IPS DF 4.7 (cell line): ENCODE data around the gene SEC61B.
"Not testable (repeated sequence)": the region's sequence is repeated elsewhere in the genome, so short reads cannot be mapped to it uniquely, and the experiment has no call there.

Experiments used
- DNase-seq: peaks from one replicate; pipeline ENCODE4 v3.0.0-alpha.2; 2013; ENCODE audit warnings: low spot score; ENCODE audit errors: extremely low read depth

SEC61B gene

DNA sequence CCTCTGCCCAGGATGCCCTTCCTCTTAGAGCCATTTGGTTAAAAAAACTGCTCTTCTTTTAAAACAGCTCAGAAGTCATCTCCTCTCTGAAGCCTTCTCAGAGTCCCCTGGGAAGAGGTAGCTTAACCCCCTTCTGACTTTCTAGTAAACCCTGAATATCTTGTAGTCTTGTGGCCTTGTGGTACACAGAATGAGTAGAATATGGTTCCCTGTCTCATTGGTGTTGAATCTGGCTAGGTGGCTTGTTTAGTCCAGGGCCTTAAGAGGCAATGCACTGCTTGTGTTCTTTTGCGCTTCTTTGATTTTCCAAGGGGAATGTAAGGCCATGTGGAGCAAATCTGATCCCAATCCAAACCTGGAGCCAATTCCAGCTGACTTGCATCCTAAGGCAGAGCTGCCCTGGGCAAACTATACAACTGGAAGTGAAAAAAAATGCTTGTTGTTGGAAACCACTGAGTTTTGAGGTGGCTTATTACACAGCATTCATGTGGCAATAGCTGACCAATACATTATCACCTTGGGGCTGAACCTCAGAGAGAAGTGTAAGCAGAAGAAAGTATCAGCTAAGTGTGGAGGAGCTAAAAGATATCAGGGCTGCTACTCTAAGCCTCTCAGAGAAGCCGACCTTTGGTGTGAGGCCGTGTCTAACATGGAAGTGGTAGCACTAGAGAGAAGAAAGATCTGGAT, 31.3 kb upstream of the SEC61B start:
- no peak for DNase-seq

DNA sequence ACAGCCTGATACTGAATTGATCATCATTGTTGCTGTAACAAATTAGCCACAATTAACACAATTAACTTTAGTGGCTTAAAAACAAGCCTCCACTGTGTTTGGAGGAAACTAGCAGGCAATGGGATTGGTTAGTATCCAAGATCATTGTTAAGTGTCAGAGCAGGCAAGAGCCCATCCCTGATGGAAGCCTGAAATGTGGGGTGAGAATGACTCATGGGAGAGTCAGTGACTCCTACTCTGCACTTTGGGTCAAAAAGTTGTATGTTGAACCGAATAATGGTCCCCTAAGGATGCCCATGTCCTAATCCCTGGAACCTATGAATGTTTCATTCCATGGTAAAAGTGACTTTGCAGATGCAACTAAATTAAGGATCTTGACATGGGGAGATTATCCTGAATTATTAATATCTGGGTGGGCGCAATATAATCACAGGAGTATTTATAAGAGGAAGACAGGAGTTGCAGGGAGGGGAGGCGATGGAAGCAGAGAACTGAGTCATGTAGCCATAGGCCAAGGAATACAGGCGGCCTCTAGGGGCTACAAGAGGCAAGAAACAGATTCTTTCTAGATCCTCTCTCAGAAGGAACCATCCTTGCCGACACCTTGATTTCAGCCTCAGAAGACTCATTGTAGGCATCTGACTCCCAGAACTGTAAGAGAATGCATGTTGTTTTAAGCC, 29.2 kb upstream of the SEC61B start:
- no peak for DNase-seq

DNA sequence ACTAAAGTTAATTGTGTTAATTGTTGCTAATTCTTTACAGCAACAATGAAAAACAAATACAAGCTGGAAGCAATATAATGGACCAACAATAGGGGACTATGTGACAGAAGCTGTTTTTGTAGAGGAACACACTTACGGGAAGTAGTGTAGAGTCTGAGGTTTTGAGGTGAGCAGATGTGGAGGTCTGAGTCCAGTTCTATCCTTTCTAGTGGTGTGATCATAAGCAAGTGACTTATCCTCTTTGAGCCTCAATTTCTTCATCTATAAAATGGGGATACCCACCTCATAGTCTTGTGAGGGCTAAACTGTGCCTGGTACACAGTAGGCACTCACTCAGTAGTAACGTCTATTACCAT, 28.6 kb upstream of the SEC61B start:
- no peak for DNase-seq

DNA sequence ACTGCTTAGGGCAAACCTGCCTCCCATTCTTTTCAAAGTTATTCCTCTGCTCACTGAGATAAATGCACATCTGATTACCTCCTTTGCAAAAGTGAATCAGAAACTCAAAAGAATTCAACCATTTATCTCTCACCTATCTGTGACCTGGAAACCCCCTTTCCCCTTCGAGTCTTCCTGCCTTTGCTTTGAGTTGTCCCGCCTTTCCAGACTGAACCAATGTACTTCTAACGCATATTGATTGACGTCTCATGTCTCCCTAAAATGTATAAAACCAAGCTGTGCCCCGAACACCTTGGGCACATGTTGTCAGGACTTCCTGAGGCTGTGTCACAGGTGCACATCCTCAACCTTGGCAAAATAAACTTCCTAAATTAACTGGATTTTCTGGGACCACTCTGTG, 25.6 kb upstream of the SEC61B start:
- DNase-seq, result not testable (repeated sequence)

DNA sequence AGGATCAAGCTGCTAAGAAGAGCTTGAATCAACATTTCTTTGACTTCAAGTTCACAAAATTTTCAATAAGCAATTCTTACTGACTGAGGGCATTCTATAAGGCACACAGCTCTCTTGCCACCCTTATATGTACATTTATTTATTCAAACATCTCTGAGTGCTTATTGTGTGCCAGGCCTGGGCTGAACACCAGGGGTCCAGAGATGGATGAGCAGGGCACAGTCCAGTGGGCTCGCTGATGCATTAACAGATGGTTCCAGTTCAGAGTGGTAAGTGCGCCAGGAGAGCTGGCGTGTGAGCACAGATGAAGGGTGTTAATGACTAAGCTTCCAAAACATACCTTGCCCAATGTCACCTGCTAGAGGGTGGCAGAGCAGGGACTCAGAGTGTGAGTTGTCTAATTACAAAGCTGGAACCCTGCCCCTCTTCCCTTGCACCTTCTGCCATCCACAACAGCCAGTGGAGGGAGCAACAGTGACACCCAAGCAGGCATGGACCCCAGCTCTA, 24.9 kb upstream of the SEC61B start:
- DNase-seq, result no peak

DNA sequence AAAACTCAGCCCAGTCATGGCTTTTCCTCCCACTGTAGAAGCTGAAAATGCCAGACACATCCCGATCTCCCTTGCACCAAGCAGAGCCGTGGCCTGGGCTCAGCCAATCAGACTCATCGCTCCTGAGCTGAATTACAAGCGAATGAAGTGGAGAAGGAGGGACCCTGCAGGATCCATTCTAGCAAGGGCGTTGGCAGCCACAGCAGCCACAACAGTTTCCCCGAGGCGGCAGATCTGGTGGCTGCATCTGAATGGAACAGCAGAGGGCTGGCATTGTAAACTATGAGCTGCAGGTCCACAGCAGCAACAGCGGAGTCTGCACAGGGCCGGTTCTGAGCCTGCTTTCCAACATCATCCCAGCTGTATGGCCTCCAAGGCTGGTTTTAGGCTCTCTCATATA, 24.1 kb upstream of the SEC61B start:
- no peak for DNase-seq

DNA sequence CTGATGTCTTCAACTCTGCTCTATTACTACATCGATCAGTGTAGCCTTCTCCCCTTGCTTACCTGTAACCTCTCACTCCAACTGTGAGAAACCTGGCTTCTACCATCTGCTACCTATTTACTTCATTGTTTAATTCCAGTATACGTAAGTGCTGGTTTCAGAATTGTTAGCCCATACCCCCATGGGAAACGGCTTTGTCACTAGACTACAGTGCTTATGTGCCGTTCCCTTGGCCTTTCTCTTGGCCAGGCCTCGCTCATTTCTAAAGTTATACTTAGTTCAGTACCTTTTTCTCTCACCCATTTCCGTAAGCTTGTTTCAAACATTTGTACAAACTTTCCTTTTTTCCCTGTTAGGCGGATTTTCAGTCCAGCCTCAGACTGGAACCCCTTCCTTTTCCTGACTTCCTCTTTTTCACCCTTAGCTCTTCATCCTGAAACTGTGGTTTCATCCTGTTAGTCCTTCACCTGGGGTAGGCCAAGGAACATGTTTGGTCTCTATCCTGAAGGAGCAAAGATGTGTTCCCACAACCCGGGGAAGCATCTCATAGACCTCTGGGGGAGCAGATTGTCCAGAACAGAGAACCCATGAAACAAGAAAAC, 22.0 kb upstream of the SEC61B start:
- no peak for DNase-seq

DNA sequence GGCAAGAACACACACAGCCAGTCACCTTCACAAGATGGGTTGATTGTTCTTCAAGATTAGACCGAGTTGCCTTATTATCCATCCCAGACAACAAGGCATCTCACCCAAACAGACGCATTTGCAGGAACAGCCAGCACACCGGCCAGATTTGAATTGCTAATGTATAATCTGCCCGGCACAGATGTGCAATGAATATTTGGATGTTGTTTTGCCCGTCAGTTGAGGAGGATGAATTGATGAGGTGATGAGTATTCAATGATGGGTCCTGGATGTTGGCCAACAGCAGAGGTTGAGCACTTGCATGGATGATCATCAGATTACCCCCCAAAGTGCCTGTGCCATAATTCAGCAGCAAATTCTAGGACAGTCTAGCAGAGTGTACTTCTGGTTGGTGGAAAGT, 20.5 kb upstream of the SEC61B start:
- DNase-seq, result no peak

DNA sequence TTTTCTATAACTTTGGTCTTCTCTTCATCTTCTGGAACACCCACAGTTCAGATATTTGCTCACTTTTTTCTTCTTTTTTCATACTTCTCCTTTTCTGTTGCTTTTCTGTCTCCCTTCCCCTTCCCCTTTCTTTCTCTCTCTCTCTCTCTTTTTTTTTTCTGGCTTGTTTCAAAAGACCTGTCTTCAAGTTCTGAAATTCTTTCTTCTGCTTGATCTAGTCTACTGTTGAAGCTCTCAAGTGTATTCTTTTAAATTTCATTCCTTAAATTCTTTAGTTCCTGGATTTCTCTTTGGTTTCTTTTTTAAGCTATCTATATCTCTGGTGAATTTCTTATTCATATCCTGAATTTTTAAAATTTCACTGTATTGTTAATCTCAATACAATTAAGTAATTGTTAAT, 11.5 kb upstream of the SEC61B start:
- DNase-seq, result no peak

DNA sequence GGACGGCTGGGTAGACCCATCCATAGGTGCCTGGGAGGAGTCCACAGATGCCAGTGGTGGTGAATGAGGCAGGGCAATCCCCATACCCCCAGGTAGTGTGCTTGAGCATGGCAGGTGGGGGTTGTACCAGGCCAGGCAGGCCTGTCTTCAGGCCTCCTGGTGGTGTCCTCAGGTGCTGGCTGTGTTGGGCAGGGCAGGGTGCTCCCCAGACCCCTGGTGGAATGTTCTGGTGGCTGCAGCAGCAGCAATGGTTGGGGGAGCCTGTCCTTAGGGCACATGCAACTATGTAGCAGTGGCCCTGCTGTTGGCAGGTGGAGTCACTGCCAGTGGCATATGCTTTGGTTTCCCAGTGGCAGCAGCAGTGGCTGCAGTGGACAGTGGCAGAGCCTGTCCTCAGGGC, 10.3 kb upstream of the SEC61B start:
- DNase-seq, result no peak

DNA sequence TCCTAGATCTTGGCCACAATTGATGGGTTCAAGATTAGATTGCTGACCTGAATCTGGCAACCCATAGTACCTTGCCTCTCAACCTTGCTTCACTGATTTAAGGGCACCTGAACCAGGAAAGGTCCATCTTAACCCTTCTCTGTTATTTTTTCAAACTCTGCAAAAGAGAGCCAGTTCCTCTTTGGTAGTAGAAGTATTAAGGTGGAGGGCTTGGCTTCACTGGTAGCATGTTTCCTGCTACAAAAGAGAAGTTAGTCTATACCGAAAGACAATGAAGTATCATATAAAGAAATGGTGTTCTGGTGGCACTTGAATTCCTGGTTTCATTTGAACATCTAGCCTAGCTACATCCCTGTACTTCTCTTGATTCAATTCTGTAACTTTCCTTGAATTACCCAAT, 8.9 kb upstream of the SEC61B start:
- no peak for DNase-seq

DNA sequence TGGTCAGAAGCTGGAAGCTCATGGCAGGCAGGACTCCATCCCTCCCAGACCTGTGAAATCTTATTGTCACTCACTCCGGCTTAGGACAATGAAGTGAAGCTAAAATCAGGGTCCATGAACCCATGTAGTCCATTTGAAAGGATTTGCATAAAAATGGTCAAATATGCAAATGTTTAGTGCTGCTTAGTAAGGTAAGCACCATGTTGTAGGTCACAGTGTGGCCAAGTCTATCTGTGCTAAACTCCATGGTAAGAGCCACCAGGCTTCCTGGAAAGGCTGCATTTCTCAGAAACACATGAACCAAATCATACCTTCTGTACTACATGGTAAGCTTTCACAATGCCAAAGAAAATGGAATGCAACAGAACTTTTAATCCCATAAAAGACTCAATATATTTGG, 6.0 kb upstream of the SEC61B start:
- no peak for DNase-seq

DNA sequence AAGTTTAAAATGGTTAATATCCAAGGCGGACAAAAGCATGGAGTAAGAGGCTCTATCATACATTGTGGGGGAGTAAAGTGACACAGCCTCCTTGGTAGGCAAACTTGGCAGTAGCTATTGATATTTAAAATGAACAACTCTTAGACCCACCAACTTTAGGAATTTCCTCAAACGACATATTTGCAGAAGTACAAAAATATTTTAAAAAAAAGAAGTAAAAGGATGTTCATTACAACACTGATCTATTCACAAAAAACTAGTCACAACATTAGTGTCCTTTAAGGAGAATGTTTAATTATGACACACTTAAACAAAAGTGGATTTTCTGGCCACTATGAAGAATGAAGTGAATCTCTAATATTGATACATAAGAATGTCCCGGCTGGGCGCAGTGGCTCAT, 2.1 kb upstream of the SEC61B start:
- no peak for DNase-seq

DNA sequence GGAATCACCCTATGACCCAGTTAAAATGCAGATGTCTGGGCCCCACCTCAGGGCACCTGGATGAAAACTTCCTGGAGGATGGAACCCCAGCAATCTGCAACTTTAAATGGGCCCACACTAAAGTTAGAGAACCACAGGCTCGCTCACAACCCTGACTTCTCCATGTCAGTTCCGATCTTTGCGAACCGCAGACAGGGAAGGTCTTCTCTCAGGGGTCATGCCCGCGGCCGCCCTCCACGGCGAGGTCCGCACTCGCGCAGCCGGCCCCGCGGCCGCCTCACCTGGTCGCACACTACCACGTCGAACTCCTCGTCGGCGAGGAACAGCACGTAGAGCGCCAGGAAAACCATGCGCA, 839 bp upstream of the SEC61B start:
- no peak for DNase-seq

DNA sequence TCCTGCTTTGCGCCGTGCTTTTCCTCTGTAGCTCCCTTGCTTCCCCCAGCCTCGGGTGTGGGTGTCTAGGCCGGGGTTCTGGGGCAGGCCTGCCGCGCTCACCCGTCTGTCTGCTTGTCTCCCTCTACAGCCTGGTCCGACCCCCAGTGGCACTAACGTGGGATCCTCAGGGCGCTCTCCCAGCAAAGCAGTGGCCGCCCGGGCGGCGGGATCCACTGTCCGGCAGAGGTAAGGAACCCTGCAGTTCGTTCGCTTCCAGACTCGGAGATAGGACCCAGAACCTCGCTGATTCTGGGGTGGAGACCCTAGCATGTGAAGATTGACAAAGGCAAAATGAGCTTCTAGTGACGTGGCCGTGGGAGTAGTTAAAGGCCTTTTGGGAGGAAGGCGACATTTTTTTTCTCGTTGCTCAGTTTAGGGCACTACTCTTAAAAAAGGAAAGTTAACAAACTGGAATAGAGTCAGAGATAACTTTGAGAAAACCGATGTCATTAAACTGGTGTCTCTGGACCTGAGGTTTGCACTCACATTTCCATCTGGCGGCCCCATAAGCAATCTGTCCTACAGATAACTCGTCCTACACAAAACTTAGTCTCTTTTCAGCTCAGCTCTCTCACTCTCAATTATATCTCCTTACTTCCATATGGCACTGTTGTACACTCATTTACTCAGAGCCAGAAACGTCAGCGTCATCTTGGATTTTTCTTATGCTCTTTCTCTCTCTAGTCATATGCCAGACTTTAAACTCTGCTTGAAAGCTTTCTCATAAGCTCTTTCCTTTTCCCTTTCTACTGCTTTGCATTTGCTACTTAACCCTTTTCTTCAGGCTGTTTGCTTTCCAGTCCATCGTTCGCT, 561 bp downstream of the SEC61B start:
- no peak for DNase-seq

DNA sequence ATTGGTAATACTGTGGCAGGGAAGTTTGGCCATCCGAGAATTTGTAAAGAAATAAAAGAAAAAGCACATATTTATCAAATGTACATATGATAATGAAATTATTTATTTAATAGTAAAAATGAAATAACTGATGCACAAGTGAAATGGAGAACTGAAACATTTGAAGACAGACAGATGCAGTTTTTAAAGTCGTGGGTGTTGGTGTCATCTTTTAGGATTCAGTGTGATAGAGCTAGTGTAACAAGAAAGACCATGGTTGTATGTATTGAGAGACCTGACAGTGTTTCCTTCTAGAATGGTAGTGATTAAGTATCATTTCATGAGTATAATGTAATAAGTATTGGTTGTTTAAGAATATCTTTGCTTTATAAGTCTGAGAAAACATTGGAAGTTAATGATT, 2.4 kb downstream of the SEC61B start:
- DNase-seq, result no peak

DNA sequence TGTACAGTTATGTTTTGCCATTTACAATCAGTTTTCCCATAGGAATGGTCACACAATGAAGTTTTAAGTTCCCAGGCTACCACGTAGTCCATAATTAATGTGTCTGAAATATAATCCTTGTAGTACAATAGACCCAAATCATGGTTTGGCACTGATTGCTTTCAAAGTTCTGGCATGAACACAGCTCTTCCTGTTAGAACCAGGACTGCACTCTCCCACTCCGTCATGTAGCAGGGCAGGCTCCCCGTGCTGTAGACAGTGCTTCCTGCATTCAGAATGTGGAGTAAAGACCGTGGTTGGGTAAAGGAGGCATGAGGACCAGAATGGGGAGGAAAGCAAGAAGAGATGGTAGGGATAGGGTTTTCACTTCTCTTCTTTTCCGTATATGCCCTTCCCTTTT, 4.0 kb downstream of the SEC61B start:
- DNase-seq, result no peak

DNA sequence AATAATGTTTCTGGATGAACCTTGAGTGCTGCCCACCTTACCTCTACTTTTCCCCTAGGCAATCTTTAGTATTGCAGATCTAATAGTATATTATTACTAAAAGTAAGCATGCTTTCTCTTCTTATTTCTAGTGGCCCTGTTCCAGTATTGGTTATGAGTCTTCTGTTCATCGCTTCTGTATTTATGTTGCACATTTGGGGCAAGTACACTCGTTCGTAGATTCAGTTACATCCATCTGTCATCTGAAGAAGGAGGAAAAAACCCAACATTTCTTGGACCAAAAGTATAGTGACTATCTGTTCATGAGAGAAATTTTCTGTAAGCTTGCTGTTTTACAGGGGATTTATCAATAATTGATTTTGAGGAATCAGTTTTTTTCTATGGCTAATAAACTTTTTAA, 8.1 kb downstream of the SEC61B start:
- no peak for DNase-seq

DNA sequence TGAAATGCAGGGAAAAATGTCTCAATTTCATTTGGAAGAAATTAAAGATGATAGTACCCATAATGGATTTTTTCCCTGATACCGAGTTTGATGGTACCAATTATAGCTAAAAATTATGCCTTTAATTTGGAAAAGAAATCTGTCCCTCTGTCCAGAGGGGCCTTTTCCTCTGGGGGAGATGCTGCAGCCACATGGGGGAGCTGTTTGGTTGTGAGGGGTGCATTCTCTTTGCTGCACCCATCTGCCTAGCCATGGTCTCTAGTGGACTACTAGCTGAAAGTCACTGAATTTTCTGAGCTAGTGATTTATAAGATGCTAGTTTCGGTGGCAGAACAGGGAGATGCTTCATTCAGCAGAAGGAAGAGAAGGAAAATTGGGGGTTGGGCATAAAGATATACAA, 9.6 kb downstream of the SEC61B start:
- no peak for DNase-seq

DNA sequence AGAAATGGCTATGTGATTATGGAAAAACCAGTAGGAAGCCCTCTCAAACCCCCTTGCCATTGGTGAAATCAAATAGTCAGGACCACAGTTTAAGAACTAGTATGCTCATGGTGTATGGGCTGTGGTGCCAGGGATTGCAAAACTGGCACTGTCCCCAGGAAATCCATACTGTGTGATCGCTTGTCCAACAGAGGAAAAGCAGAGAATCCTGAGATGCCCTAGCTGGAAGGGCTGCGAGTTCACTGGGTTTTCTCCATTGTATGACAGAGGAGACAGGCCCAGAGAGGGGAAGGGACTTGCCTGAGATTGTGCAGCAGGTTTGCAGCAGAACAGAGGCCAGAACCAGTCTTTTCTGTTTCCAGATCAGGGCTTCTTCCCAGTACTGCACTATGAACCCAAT, 12.5 kb downstream of the SEC61B start:
- no peak for DNase-seq

DNA sequence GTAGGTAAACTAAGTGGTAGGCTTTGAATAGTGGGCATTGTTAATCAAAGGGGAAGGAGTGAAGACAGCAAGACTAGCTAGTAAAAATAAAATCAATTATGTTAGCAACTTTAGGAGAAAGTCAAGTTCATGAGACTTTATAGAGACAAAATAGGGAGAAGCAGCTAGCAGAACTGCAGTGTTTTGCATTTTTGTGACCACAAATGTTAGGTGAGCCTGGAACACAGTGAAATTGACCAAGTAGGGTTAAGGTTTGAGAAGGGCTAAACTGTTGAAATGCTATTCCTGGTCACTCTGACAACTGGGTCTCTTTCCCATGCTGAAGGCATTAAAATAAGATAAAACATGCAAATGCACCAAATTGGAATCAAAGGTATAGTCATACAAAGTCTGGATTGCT, 13.0 kb downstream of the SEC61B start:
- DNase-seq, result no peak
